IMR-90 (cell line): ENCODE results near the gene CDS2.

ENCODE experiments used
- BHLHE40 ChIP-seq: fragments of 150-350 bp; IDR thresholded peaks from 2 replicates; pipeline ENCODE4 v1.6.1; 2016; ENCODE audit warnings: mild to moderate bottlenecking, low read depth, low read length
- MAFK ChIP-seq: IDR thresholded peaks from 2 replicates; pipeline ENCODE4 v1.6.1; 2012; ENCODE audit warnings: low read depth, low read length, improper control_type of control experiment
- MAZ ChIP-seq: IDR thresholded peaks from 2 replicates; pipeline ENCODE4 v1.6.1; 2012; ENCODE audit warnings: low read depth, mild to moderate bottlenecking, low read length, improper control_type of control experiment, moderate library complexity, borderline replicate concordance
- RAD21 ChIP-seq: IDR thresholded peaks from 2 replicates; pipeline ENCODE4 v1.6.1; 2012; ENCODE audit warnings: low read length, improper control_type of control experiment
- RCOR1 ChIP-seq: IDR thresholded peaks from 2 replicates; pipeline ENCODE4 v1.6.1; 2012; ENCODE audit warnings: mild to moderate bottlenecking, low read length, improper control_type of control experiment; ENCODE audit not compliant: insufficient replicate concordance
- RFX5 ChIP-seq: IDR thresholded peaks from 2 replicates; pipeline ENCODE4 v1.8.0; 2012; ENCODE audit warnings: low read depth, mild to moderate bottlenecking, low read length, moderate library complexity
- TF ChIP-seq, protein P1 (sequence below): conservative IDR thresholded peaks from 2 replicates; pipeline ENCODE4 v1.5.1; 2012; ENCODE audit warnings: mild to moderate bottlenecking, low read depth, low read length, improper control_type of control experiment
- TF ChIP-seq, protein P2 (sequence below): fragments of 150-350 bp; IDR thresholded peaks from 2 replicates; pipeline ENCODE4 v1.6.1; 2016; ENCODE audit warnings: low read depth, mild to moderate bottlenecking, low read length, moderate library complexity, borderline replicate concordance

- TF ChIP-seq, protein P1, sequence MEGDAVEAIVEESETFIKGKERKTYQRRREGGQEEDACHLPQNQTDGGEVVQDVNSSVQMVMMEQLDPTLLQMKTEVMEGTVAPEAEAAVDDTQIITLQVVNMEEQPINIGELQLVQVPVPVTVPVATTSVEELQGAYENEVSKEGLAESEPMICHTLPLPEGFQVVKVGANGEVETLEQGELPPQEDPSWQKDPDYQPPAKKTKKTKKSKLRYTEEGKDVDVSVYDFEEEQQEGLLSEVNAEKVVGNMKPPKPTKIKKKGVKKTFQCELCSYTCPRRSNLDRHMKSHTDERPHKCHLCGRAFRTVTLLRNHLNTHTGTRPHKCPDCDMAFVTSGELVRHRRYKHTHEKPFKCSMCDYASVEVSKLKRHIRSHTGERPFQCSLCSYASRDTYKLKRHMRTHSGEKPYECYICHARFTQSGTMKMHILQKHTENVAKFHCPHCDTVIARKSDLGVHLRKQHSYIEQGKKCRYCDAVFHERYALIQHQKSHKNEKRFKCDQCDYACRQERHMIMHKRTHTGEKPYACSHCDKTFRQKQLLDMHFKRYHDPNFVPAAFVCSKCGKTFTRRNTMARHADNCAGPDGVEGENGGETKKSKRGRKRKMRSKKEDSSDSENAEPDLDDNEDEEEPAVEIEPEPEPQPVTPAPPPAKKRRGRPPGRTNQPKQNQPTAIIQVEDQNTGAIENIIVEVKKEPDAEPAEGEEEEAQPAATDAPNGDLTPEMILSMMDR = no peak
- TF ChIP-seq RAD21 (no peak), MAZ (no peak), BHLHE40 (no peak), RCOR1 (no peak), MAFK (no peak), RFX5 (no peak)
- TF ChIP-seq, protein P2, sequence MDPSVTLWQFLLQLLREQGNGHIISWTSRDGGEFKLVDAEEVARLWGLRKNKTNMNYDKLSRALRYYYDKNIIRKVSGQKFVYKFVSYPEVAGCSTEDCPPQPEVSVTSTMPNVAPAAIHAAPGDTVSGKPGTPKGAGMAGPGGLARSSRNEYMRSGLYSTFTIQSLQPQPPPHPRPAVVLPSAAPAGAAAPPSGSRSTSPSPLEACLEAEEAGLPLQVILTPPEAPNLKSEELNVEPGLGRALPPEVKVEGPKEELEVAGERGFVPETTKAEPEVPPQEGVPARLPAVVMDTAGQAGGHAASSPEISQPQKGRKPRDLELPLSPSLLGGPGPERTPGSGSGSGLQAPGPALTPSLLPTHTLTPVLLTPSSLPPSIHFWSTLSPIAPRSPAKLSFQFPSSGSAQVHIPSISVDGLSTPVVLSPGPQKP = no peak
Measured at GRCh38 chr20:5197270-5197827, 70.5 kb downstream of the CDS2 start.
